Measurements from ENCODE around the gene KCNE2.

GRCh38 chr21:34330055-34330454 is 33.8 kb upstream of the KCNE2 start:
- no peak for TF ChIP-seq EZH2 (IDR thresholded peaks at IDR 0.05; ENCODE audit: borderline replicate concordance)
- no peak for TF ChIP-seq CTCF (IDR thresholded peaks at IDR 0.05; ENCODE audit: poor library complexity)
- no peak for TF ChIP-seq EZH2phosphoT487 (IDR thresholded peaks at IDR 0.05; ENCODE audit: low read depth, severe bottlenecking, unreplicated experiment)
